Measurements from ENCODE around the gene SLTM. TPM values are rescaled to one million over a fixed set of nuclear protein-coding genes. Genes with fewer than 3 reads are reported as not detected.

Gene SLTM
- total RNA-seq, 1 experiment from 2014 or later: 110 TPM

GRCh38 chr15:58966698-58967097 is 33.2 kb upstream of the SLTM start:
- no peak overlapping the region for H3K4me2 ChIP-seq
- H3K4me1 ChIP-seq (replicated peaks; ENCODE audit: insufficient read depth): peaks cover 19% of the 10 kb centered on the region
- intact Hi-C loops (cut with micrococcal nuclease; ENCODE audit: unreplicated experiment): no loop called here
- TF ChIP-seq EZH2 (IDR thresholded peaks at IDR 0.05; ENCODE audit: low read depth) (no peak), CTCF (conservative IDR thresholded peaks at IDR 0.05) (no peak)
- no peaks in the 10 kb centered on the region for H4K20me1 ChIP-seq (ENCODE audit: insufficient read depth)
- no peak for DNase-seq
- H3K36me3 ChIP-seq (ENCODE audit: low read depth): no peaks in the 10 kb centered on the region
- CTCF ChIA-PET: no interaction called here
- H3K9me3 ChIP-seq (ENCODE audit: insufficient read depth, low read depth): no peaks in the 10 kb centered on the region
- POLR2A ChIA-PET (ENCODE audit: unreplicated experiment): no interaction called here
- peak overlapping the region; percentile 55; the same call in 1 of the 2 replicates for H2AFZ ChIP-seq
- H3K79me2 ChIP-seq (ENCODE audit: low read depth): no peaks in the 10 kb centered on the region
- peaks cover 18% of the 10 kb centered on the region for H3F3A ChIP-seq (ENCODE audit: insufficient read depth, low read depth)
- H3K27me3 ChIP-seq (ENCODE audit: insufficient read depth, low read depth): no peaks in the 10 kb centered on the region
- no peak overlapping the region for H3K27ac ChIP-seq
- H3K9me2 ChIP-seq (ENCODE audit: insufficient read depth): no peaks in the 10 kb centered on the region
- no TSS peak for BruUV-seq (replicated peaks)
- no peak overlapping the region for H3K4me3 ChIP-seq

GRCh38 chr15:58962662-58963565 is 29.4 kb upstream of the SLTM start:
- H2AFZ ChIP-seq: no peak overlapping the region; the same call in 1 of the 2 replicates
- no peak overlapping the region for H3K4me3 ChIP-seq
- no TSS peak for BruUV-seq (replicated peaks)
- H4K20me1 ChIP-seq (ENCODE audit: insufficient read depth): no peaks in the 10 kb centered on the region
- peak overlapping the region; percentile 52 for H3K4me2 ChIP-seq
- peak overlapping the region; percentile 84 for H3K27ac ChIP-seq
- intact Hi-C loops (cut with micrococcal nuclease; ENCODE audit: unreplicated experiment): no loop called here
- TF ChIP-seq EZH2 (IDR thresholded peaks at IDR 0.05; ENCODE audit: low read depth) (no peak), CTCF (conservative IDR thresholded peaks at IDR 0.05) (no peak)
- no peaks in the 10 kb centered on the region for H3K9me3 ChIP-seq (ENCODE audit: insufficient read depth, low read depth)
- H3K27me3 ChIP-seq (ENCODE audit: insufficient read depth, low read depth): no peaks in the 10 kb centered on the region
- peak in 1 of 2 experiments; percentile 83 for DNase-seq
- H3K9me2 ChIP-seq (ENCODE audit: insufficient read depth): no peaks in the 10 kb centered on the region
- H3K36me3 ChIP-seq (ENCODE audit: low read depth): no peaks in the 10 kb centered on the region
- peaks cover 19% of the 10 kb centered on the region for H3K4me1 ChIP-seq (replicated peaks; ENCODE audit: insufficient read depth)
- peaks cover 20% of the 10 kb centered on the region for H3F3A ChIP-seq (ENCODE audit: insufficient read depth, low read depth)
- H3K79me2 ChIP-seq (ENCODE audit: low read depth): no peaks in the 10 kb centered on the region
- POLR2A ChIA-PET (ENCODE audit: unreplicated experiment): interaction anchor here (0.5 to 0.7 kb wide), 3 partner anchors 8 to 27 kb away, joined by 3 to 4 read pairs (median 3); partner anchors contain the start of gene RNF111
- CTCF ChIA-PET: no interaction called here

GRCh38 chr15:58962136-58962535 is 28.7 kb upstream of the SLTM start:
- H3K27me3 ChIP-seq (ENCODE audit: insufficient read depth, low read depth): no peaks in the 10 kb centered on the region
- no peak overlapping the region for H3K4me3 ChIP-seq
- intact Hi-C loops (cut with micrococcal nuclease; ENCODE audit: unreplicated experiment): no loop called here
- H2AFZ ChIP-seq: no peak overlapping the region
- H4K20me1 ChIP-seq (ENCODE audit: insufficient read depth): no peaks in the 10 kb centered on the region
- TF ChIP-seq EZH2 (IDR thresholded peaks at IDR 0.05; ENCODE audit: low read depth) (no peak), CTCF (conservative IDR thresholded peaks at IDR 0.05) (no peak)
- H3K27ac ChIP-seq: peak overlapping the region; percentile 84
- H3F3A ChIP-seq (ENCODE audit: insufficient read depth, low read depth): peaks cover 20% of the 10 kb centered on the region
- H3K9me2 ChIP-seq (ENCODE audit: insufficient read depth): no peaks in the 10 kb centered on the region
- ChIA-PET CTCF (interaction anchor here (0.7 kb wide), 1 partner anchor 262 kb away, joined by 6 read pairs; no protein-coding TSS in a partner anchor), POLR2A (ENCODE audit: unreplicated experiment) (no interaction called here)
- H3K36me3 ChIP-seq (ENCODE audit: low read depth): no peaks in the 10 kb centered on the region
- H3K9me3 ChIP-seq (ENCODE audit: insufficient read depth, low read depth): no peaks in the 10 kb centered on the region
- no peak for DNase-seq
- no peaks in the 10 kb centered on the region for H3K79me2 ChIP-seq (ENCODE audit: low read depth)
- H3K4me2 ChIP-seq: peak overlapping the region; percentile 33; the same call in 1 of the 2 replicates
- H3K4me1 ChIP-seq (replicated peaks; ENCODE audit: insufficient read depth): peaks cover 21% of the 10 kb centered on the region
- BruUV-seq (replicated peaks): no TSS peak
